ENCODE data around the gene NHLRC2.

The NHLRC2 gene

GRCh38 chr10:113858541-113858940 lies 4.1 kb downstream of the NHLRC2 start:
- DNase-seq (ENCODE audit: low read depth, low spot score) = no peak

GRCh38 chr10:113859261-113859660 lies 4.8 kb downstream of the NHLRC2 start:
- no peak overlapping the region for H3K27ac ChIP-seq
- DNase-seq (ENCODE audit: low read depth, low spot score) = no peak

More at GRCh38 chr10:113858541-113858940, 4.1 kb downstream of the NHLRC2 start:
- no peak overlapping the region for H3K27ac ChIP-seq

DNA sequence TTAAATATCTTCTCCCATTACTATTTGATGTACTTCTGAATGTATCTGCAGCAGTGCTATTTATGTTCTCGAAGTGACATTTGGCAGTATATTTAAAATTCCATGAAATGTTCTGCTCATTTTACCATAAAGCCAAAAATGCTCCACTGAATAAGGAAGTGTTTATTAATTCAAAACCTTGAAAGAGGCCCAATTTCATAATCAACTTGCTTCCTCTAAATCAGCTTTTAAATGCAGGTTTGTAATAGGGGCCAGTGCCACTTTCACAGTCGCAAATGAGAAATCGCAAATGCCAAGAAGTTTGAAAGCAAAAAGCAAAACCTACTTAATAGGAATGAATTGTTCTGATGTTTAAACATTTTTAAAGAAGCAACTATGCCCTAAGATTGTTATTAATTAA lies 11.4 kb downstream of the NHLRC2 start:
- DNase-seq (ENCODE audit: low read depth, low spot score) = no peak
- no peak overlapping the region for H3K27ac ChIP-seq

DNA sequence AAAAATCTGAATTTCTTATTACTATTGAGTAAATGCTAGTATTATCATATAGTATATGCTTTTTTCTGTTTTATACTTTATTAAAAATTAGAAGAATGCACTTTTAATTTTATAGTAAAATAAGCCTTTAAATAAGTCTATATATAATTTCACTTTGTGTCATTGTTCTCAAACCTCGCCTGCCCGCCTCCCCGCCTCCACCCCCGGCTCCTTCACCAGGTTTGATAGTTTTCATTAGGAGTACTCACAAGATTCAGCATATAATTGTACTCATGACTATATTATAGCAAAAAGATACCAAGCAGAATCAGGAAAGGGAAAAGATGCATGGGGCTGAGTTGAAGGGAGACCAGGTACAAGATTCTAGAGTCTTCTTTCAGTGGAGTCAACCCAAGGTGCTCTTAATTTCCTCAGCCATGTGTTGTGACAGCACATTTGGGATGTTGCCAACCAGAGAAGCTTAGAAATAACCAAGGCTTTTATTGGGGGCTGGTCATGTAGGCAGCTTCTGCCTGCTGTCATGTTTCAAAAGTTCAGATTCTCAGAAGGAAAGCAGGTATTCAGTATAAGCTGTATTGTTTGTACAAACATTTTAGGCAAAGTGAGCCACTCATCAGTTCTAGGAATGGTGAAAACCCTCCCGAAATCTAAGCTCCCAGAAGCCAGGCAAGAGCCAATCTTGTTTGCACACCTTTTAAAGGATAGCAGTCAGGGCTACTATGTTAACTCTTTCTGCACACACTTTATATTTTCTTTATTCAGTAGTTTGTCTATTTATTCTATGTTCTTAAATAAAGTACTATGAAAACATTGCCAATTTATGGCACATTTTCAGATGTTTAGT lies 12.3 kb downstream of the NHLRC2 start:
- no peak overlapping the region for H3K27ac ChIP-seq
- no peak for DNase-seq (ENCODE audit: low read depth, low spot score)

DNA sequence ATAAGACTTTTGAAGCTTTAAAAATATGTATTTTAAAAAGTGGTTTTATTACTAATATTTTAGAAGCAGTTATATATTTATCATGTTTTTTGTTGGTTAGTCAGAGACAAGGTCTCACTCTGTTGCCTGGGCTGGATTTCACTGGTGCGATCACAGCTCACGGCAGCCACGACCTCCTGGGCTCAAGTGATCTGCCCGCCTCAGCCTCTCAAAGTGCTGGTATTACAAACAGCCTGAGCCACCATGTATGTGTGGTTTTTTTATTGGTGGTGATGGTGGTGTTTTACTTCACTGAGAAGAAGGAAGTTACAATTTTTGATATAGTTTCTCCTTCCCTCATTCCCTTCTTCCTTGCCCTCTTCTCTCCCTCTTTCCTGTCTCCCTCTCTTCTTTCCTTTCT lies 13.4 kb downstream of the NHLRC2 start:
- DNase-seq (ENCODE audit: low read depth, low spot score) = no peak
- no peak overlapping the region for H3K27ac ChIP-seq

GRCh38 chr10:113869789-113870188 lies 15.3 kb downstream of the NHLRC2 start:
- DNase-seq (ENCODE audit: low read depth, low spot score) = no peak
- H3K27ac ChIP-seq = no peak overlapping the region

DNA sequence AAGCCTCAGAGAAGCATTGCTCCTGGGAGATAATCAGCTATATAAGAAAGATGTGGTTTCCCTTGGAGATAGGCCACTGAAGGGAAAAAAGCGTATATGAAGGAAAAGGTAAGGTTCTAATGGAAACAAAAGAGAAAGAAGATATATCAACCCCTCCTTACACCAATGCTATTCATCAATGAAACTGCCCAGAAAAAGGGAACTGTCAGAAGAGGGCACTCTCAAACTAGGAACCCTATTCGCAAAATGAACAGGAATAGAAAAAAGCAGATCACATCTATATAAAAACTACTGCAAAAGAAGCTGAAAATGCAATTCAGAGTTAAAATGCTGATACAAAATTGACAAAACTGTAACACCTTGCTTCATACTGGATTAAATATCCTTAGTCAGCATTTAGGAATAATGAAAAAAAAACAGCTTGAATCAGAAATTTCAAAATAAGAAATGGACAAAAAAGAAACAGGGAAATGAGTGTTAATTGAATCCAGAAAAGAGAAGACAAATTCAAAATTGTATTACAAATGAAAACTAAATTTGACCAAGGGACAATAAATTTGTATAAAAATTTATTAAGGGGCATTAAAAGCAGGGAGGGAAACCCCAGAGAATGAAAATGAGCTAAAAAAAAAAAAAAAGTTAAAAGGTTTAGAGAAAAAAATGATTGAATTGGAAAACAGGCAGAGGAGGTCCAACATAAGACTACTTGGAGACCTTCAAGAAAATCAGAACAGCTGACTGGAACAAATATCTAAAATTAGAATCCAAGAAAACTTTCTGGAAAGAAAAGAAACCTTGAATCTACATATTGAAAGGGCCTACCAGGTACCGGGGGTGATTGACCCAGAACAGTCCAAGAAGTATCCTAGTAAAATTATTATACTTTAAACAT lies 17.9 kb downstream of the NHLRC2 start:
- no peak overlapping the region for H3K27ac ChIP-seq
- no peak for DNase-seq (ENCODE audit: low read depth, low spot score)

- no peak for DNase-seq (ENCODE audit: low read depth, low spot score)
- no peak overlapping the region for H3K27ac ChIP-seq
Observed at GRCh38 chr10:113875212-113875611, 20.8 kb downstream of the NHLRC2 start.

DNA sequence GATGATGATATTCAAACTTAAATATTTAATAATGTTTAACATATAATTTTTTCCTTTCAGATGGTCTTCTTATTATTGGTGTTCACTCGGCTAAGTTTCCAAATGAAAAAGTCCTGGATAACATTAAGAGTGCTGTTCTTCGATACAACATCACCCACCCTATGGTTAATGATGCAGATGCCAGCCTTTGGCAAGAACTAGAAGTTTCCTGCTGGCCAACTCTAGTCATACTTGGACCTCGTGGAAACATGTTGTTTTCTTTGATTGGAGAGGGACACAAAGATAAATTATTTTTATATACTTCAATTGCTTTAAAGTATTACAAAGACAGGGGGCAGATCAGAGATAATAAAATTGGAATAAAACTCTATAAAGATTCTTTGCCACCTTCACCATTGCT lies 22.0 kb downstream of the NHLRC2 start:
- no peak for DNase-seq (ENCODE audit: low read depth, low spot score)
- H3K27ac ChIP-seq = no peak overlapping the region

DNA sequence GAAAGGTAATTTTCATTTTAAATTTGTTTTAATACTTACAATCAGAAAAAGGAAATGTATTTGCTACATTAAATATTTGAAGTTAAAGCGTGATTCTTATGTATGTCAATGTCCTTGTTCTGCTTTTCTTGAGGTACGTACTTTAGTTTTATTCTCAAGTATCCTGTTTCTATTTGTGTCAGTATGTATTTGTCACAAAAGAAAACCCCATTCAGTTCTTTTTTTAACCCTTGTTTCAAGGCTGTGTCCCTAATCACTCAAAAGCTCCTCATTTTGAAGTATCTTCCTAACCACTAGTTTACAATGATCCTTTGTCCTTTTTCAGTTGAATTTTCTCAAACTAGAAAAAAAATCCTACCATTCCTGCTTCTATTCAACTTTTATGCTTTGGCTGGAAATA lies 25.2 kb downstream of the NHLRC2 start:
- no peak for DNase-seq (ENCODE audit: low read depth, low spot score)
- no peak overlapping the region for H3K27ac ChIP-seq

- no peak for DNase-seq (ENCODE audit: low read depth, low spot score)
- no peak overlapping the region for H3K27ac ChIP-seq
Observed at GRCh38 chr10:113880236-113880635, 25.8 kb downstream of the NHLRC2 start.

DNA sequence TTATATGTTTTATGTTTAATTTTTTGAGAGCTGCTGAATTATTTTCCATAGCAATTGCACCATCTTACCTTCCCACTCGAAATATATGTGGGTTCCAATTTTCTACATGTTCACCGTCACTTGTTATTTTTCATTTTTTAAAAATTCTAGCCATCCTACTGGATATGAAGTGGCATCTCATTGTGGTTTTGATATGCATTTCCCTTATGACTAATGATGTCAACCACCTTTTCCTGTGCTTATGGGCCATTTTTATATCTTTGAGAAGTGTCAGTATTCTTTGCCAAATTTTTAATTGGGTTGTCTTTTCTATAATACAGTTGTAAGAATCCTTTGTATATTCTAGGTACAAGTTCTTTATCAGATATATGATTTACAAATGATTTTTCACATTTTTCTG lies 27.8 kb downstream of the NHLRC2 start:
- H3K27ac ChIP-seq = no peak overlapping the region
- DNase-seq (ENCODE audit: low read depth, low spot score) = no peak

- H3K27ac ChIP-seq = no peak overlapping the region
- no peak for DNase-seq (ENCODE audit: low read depth, low spot score)
Observed at GRCh38 chr10:113889911-113890310, 35.5 kb downstream of the NHLRC2 start.

- DNase-seq (ENCODE audit: low read depth, low spot score) = no peak
- H3K27ac ChIP-seq = no peak overlapping the region
Observed at GRCh38 chr10:113890769-113891168, 36.3 kb downstream of the NHLRC2 start.

GRCh38 chr10:113891476-113891875 lies 37.0 kb downstream of the NHLRC2 start:
- no peak for DNase-seq (ENCODE audit: low read depth, low spot score)
- no peak overlapping the region for H3K27ac ChIP-seq

GRCh38 chr10:113893570-113893969 lies 39.1 kb downstream of the NHLRC2 start:
- no peak overlapping the region for H3K27ac ChIP-seq
- DNase-seq (ENCODE audit: low read depth, low spot score) = no peak

GRCh38 chr10:113894581-113894980 lies 40.1 kb downstream of the NHLRC2 start:
- no peak overlapping the region for H3K27ac ChIP-seq
- no peak for DNase-seq (ENCODE audit: low read depth, low spot score)

DNA sequence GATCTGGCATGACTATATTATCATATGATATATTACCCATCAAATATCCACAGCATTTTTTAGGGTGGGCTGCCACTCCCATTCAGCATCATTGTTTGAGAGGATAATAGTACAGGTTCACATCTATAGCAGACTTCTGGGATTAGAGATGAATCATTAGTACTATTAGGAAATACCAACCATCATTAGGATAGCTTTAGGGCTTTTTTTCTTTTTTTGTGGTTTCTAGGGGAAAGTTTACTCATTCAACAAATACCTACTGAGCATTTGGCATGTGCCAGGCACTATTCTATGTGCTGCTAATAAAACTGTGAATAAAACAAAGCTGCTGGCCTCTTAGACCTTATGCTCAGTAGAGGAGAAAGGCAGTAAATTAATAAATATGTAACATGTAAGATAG lies 40.6 kb downstream of the NHLRC2 start:
- DNase-seq (ENCODE audit: low read depth, low spot score) = peak; percentile 36

GRCh38 chr10:113897693-113898618 lies 43.5 kb downstream of the NHLRC2 start:
- DNase-seq (ENCODE audit: low read depth, low spot score) = no peak
- H3K27ac ChIP-seq = no peak overlapping the region

More for the DNA sequence above, 40.6 kb downstream of the NHLRC2 start:
- H3K27ac ChIP-seq = no peak overlapping the region

DNA sequence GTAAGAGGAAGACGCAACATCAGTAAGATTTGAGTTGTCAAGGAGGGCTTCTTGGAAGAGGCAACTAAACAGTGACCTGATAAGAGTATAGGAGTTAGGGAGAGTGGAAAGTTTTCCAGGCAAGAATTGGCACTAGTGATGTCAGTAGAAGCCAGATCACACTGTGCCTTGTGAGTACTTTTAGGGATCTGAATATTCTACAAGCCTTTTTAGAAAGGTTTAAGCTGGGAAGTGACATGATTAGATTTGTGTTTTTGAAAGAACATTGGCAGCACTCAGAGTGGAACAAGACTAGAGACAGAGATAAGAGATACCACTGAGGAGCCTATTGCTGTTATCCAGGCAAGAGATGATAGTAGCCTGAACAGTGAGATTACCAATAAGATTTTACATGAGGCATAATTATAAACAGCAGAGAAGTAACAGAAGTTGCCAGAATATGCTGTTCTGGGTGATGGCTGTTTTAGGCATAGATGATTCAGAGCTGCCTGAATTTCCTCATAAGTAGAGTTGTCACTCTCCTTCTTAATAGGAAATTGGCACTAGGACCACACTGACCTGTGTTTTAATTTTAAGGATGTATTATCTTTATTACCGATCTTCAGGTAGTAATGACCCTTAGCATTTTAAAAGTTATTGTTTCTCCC lies 45.6 kb downstream of the NHLRC2 start:
- DNase-seq (ENCODE audit: low read depth, low spot score) = no peak
- no peak overlapping the region for H3K27ac ChIP-seq

Measured in epithelial cell of prostate (primary cell).